HUES64 (cell line): ENCODE measurements around the gene ZNF575.
A peak's percentile ranks its signal among the peaks of the same experiment; 100 is the strongest.
"Not testable (repeated sequence)": the region's sequence is repeated elsewhere in the genome, so short reads cannot be mapped to it uniquely, and the experiment has no call there.

Experiments used
- H3K27ac ChIP-seq: 2 replicates; pipeline ENCODE4 v1.7.0; 2013; ENCODE audit warnings: low read depth, low read length, inconsistent platforms
- H3K27me3 ChIP-seq: 2 replicates; pipeline ENCODE4 v1.6.1; 2013; ENCODE audit warnings: mild to moderate bottlenecking, low read length; ENCODE audit not compliant: insufficient read depth
- H3K36me3 ChIP-seq: 2 replicates; pipeline ENCODE4 v1.6.1; 2013; ENCODE audit warnings: mild to moderate bottlenecking, low read length; ENCODE audit not compliant: insufficient read depth
- H3K4me1 ChIP-seq: 2 replicates; pipeline ENCODE4 v1.6.1; 2013; ENCODE audit warnings: mild to moderate bottlenecking, low read length, moderate library complexity; ENCODE audit not compliant: insufficient read depth
- H3K4me3 ChIP-seq: 2 replicates; pipeline ENCODE4 v1.5.1; 2013; ENCODE audit warnings: mild to moderate bottlenecking, low read length, moderate library complexity
- H3K9ac ChIP-seq: 2 replicates; pipeline ENCODE4 v1.6.1; 2013; ENCODE audit warnings: mild to moderate bottlenecking, low read depth, low read length
- H3K9me3 ChIP-seq: 2 replicates; pipeline ENCODE4 v1.6.1; 2013; ENCODE audit warnings: low read depth, low read length; ENCODE audit not compliant: insufficient read depth
- whole genome bisulfite sequencing: fragments of 150-250, 120-280 bp; methylation state at CpG from one replicate; pipeline ENCODE4 v1.1.7; 2013; ENCODE audit warnings: missing lambda C conversion rate; 5-methylcytosine and 5-hydroxymethylcytosine counted together

The ZNF575 gene

GRCh38 chr19:43511324-43511723 lies 21.7 kb upstream of the ZNF575 start:
- no peaks in the 10 kb centered on the region for H3K9me3 ChIP-seq
- no peaks in the 10 kb centered on the region for H3K27me3 ChIP-seq
- no peak overlapping the region for H3K27ac ChIP-seq
- H3K36me3 ChIP-seq, result peaks cover 11% of the 10 kb centered on the region
- H3K4me3 ChIP-seq, result no peak overlapping the region
- H3K9ac ChIP-seq, result no peak overlapping the region
- WGBS, result 95% methylated on average over 5 of the region's 5 CpGs
- H3K4me1 ChIP-seq, result no peaks in the 10 kb centered on the region

DNA sequence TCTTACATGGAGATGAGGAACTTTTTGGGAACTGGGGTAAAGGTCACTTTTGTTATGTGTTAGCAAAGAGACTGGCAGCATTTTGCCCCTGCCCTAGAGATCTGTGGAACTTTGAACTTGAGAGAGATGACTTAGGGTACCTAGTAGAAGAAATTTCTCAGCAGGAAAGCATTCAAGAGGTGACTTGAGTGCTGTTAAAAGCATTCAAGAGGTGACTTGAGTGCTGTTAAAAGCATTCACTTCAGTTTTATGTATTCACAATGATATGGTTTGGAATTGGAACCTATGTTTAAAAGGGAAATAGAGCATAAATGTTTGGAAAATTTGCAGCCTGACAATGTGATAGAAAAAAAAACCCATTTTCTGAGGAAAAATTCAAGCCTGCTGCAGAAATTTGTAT lies 20.6 kb upstream of the ZNF575 start:
- not testable (repeated sequence) for H3K4me1 ChIP-seq, H3K9ac ChIP-seq, H3K9me3 ChIP-seq, H3K27me3 ChIP-seq, H3K4me3 ChIP-seq, H3K27ac ChIP-seq
- peaks cover 11% of the 10 kb centered on the region for H3K36me3 ChIP-seq

- Histone ChIP-seq H3K27me3 (no peaks in the 10 kb centered on the region), H3K4me3 (no peak overlapping the region), H3K27ac (no peak overlapping the region), H3K4me1 (peaks cover 2% of the 10 kb centered on the region; the same call in 1 of the 2 replicates), H3K36me3 (no peaks in the 10 kb centered on the region), H3K9ac (no peak overlapping the region), H3K9me3 (no peaks in the 10 kb centered on the region)
- 68% methylated on average over 4 of the region's 4 CpGs for WGBS
Observed at GRCh38 chr19:43518051-43518450, 14.9 kb upstream of the ZNF575 start.

DNA sequence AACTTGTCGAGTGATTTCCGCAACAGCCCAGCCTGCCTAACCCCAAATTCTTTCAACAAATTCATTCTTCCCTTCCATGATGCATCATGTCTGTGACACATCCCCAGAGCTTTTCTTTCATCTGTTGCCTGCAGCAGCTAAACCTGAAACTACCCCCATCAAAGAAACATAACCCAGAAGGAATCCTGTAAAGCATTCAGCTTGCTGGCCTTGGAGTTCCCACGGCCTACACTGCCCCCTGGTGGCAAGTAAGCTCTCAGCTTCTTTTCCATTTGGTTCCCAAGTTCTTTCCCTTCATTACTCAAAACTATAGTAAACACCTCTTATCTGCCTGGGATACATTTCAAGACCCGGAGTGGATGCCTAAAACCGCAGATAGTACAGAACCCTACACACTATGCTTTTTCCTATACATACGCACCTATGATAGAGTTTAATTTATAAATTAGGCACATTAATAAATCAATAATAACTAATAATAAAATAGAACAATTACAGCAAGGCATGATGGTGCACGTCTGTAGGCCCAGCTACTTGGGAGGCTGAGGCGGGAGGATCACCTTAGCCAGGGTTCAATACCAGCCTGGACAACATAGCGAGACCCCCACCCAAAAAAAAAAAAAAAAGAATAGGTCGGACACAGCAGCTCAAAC lies 13.4 kb upstream of the ZNF575 start:
- H3K9me3 ChIP-seq, result no peaks in the 10 kb centered on the region
- H3K36me3 ChIP-seq, result no peaks in the 10 kb centered on the region
- no peaks in the 10 kb centered on the region for H3K27me3 ChIP-seq
- H3K27ac ChIP-seq, result no peak overlapping the region
- no peak overlapping the region for H3K9ac ChIP-seq
- peaks cover 2% of the 10 kb centered on the region; the same call in 1 of the 2 replicates for H3K4me1 ChIP-seq
- no peak overlapping the region for H3K4me3 ChIP-seq
- WGBS, result 67% methylated on average over 8 of the region's 10 CpGs

DNA sequence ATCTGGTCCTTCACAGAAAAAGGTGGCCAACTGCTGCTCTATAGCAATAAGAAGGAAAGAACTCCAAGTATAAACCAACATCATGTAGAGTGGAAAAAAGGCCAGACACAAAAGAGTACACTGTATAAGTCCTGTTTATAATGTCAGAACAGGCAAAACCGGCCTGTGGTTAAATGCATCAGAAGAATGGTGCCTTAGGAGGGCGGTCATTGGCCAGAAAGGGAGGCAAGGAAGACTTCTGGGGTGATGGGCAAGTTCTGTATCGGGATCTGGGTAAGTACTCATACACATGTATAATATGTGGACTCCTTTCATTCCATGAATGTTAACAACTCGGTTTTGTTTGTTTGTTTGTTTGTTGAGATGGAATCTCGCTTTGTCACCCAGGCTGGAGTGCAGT lies 10.1 kb upstream of the ZNF575 start:
- Histone ChIP-seq H3K27ac (no peak overlapping the region), H3K9me3 (no peaks in the 10 kb centered on the region)
- WGBS, result 90% methylated on average over 4 of the region's 5 CpGs

DNA sequence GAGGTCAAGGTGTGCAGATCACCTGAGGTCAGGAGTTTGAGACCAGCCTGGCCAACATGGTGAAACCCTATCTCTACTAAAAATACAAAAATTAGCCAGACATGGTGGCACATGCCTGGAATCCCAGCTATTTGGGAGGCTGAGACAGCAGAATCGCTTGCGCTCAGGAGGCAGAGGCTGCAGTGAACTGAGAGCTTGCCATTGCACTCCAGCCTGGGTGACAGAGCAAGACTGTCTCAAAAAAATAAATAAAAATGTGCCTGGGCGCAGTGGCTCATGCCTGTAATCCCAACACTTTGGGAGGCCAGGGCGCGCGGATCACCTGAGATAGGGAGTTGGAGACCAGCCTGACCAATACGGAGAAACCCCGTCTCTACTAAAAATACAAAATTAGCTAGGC lies 9.3 kb upstream of the ZNF575 start:
- not testable (repeated sequence) for H3K9ac ChIP-seq, H3K36me3 ChIP-seq, H3K9me3 ChIP-seq, H3K4me3 ChIP-seq, H3K27ac ChIP-seq
- Histone ChIP-seq H3K4me1 (peaks cover 11% of the 10 kb centered on the region), H3K27me3 (peaks cover 31% of the 10 kb centered on the region)
- WGBS, result 97% methylated on average over 8 of the region's 8 CpGs

More for the DNA sequence above, 10.1 kb upstream of the ZNF575 start:
- no peak overlapping the region for H3K4me3 ChIP-seq
- peaks cover 25% of the 10 kb centered on the region for H3K27me3 ChIP-seq
- H3K4me1 ChIP-seq, result peaks cover 11% of the 10 kb centered on the region
- no peaks in the 10 kb centered on the region for H3K36me3 ChIP-seq
- H3K9ac ChIP-seq, result no peak overlapping the region

DNA sequence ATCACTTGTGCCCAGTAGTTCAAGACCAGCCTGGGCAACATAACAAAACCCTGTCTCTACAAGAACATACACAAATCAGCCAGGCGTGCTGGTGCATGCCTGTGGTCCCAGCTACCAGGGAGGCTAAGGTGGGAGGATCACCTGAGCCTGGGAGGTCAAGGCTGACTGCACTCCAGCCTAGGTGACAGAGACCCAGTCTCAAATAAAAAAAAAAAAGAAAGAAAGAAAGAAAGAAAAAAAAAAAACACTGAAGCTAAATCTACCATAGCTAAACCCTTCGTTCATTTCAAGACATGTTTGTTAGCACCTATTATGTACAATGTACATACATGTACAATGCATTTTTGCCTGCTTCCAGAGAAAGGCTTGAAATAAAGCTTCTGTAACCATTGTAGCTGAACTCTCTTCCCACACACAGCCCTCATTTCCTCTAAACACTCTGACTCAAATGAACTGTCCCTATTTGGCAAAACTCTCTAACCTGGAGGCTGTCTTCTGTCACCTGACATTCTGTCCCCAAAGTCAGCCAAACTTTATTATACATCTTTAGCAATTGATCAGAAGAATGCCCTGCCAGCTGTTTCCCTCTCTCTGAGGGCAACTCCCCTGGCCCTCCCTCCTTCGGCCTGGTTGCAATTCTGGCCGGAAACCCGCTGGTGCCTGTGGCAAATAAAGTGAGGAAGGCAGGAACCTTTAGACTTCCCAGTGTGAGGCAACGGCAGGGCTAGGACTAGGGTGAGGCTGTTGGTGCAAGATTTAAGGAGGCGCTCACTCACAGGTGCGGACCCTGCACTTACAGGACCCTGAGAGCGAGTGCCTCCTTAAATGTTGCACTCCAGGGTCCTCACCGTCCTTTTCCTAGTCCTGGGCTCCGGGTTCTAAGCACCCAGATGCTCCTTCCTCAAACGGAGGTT lies 7.8 kb upstream of the ZNF575 start:
- Histone ChIP-seq H3K4me3 (peak overlapping the region; percentile 92), H3K27ac (no peak overlapping the region)

DNA sequence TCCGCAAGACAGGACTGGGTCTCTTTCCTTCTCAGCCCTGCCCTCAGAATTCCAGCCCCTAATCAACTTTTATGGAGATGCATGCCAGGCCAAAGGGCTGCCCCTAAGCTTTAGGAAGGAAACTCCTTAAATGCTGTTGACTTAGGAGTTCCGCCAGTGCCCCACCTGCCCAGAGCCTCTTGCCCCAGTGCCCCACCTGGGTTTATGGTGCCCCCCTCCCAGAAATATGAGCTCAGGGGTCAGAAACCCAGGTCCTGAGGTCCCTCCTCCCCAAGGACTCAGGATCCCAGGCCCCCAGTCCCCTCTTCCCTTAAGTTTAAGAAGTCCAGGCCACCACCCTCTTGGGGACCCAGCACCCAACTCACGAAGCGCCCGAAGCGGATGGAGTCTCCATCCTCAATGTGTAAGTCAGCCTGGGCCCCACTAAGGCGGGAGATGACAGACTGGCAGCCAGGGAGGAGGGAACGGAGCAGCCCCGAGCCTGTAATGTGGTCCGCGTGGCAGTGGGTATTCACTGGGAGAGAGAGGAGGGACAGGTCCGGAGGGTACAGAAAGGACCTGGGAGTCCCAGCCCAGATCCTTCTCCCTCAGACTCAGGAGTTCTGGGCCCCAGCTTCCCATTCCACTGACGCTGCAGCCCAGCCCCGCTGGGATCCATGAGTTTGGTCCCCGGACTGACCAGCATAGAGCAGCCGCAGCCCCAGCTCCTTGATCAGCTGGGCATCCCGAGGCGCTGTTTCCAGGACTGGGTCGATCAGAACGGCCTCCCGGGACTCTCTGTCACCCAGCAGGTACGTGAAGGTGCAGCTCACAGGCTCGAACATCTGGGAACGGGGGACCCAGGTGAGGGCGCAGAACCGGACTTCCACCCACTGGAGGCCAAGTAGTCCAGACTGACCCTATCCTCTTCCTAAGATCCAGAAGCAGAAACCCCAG lies 6.9 kb upstream of the ZNF575 start:
- WGBS, result 2% methylated on average over 26 of the region's 26 CpGs
- Histone ChIP-seq H3K27ac (no peak overlapping the region), H3K9me3 (no peaks in the 10 kb centered on the region), H3K9ac (peak overlapping the region; percentile 62; the same call in 1 of the 2 replicates), H3K4me3 (peak overlapping the region; percentile 92), H3K4me1 (peaks cover 9% of the 10 kb centered on the region), H3K27me3 (peaks cover 31% of the 10 kb centered on the region), H3K36me3 (no peaks in the 10 kb centered on the region)

More for the DNA sequence above, 7.8 kb upstream of the ZNF575 start:
- H3K9ac ChIP-seq, result no peak overlapping the region
- WGBS, result 19% methylated on average over 12 of the region's 12 CpGs
- H3K4me1 ChIP-seq, result peaks cover 9% of the 10 kb centered on the region
- H3K27me3 ChIP-seq, result peaks cover 31% of the 10 kb centered on the region
- H3K9me3 ChIP-seq, result no peaks in the 10 kb centered on the region
- H3K36me3 ChIP-seq, result no peaks in the 10 kb centered on the region

GRCh38 chr19:43526884-43527859 lies 5.8 kb upstream of the ZNF575 start, which contains the start of gene ETHE1:
Gene ETHE1 (minus strand): TSS chr19:43527201. CDS start chr19:43527177, 24 bp downstream.
- Histone ChIP-seq H3K27me3 (peaks cover 31% of the 10 kb centered on the region), H3K4me1 (peaks cover 9% of the 10 kb centered on the region), H3K9ac (peak within 1 kb of the TSS; percentile 62), H3K27ac (no peak within 1 kb of the TSS), H3K4me3 (peak within 1 kb of the TSS; percentile 92), H3K36me3 (no peaks in the 10 kb centered on the region), H3K9me3 (no peaks in the 10 kb centered on the region)
- 5% methylated on average over 51 of the region's 54 CpGs for whole genome bisulfite sequencing
